HepG2 (cell line): ENCODE results near the gene NUAK1. TPM values are rescaled to one million over a fixed set of nuclear protein-coding genes. Genes with fewer than 3 reads are reported as not detected.

Experiments used
- ATAC-seq: fragments of 200-7000 bp; cut with Tn5 transposase; 3 replicates; pipeline ENCODE4 v1.9.1; 2020; ENCODE audit warnings: mild to moderate bottlenecking, moderate library complexity
- BruUV-seq: library from RNA; stranded (reverse); fragments of 400-500 nt; replicated peaks from 2 replicates; lab custom pipeline; 2021; lab: Mats Ljungman, UMichigan
- CTCF ChIA-PET: fragments of 300-600 bp; formaldehyde crosslinking; extraction: SDS; loops from one replicate; lab custom pipeline; 2021; ENCODE audit warnings: low total read pairs, inconsistent platforms, low intra/inter-chr PET ratio; lab: Yijun Ruan, JAX
- POLR2A ChIA-PET: fragments of 350-600 bp; sonication (Branson Sonifier 250); formaldehyde crosslinking; loops from one replicate; lab custom pipeline; 2020; ENCODE audit warnings: antibody characterized with exemption, inconsistent platforms; lab: Yijun Ruan, JAX
- DNase-seq: peaks from one replicate; pipeline ENCODE4 v3.0.0-alpha.2; 2015; ENCODE audit warnings: low spot score
- FAIRE-seq: peaks from 3 replicates; lab custom pipeline; 2011; peaks lifted over from hg19 to GRCh38; lab: Jason Lieb, UNC
- H2AFZ ChIP-seq: one replicate; pipeline ENCODE4 v1.6.1; 2011; ENCODE audit warnings: low read length, inconsistent platforms
- H3K27ac ChIP-seq: fragments of 300-600 bp; 3 replicates; pipeline ENCODE4 v1.8.0; 2011; ENCODE audit warnings: mixed run types, mild to moderate bottlenecking, mixed read lengths, low read length, inconsistent platforms; ENCODE audit not compliant: insufficient read depth; ENCODE audit errors: extremely low read length
- H3K27me3 ChIP-seq, 2 experiments: fragments of 200-600 bp in 1 of 2; 2 replicates in 1 of 2; 3 replicates in 1 of 2; pipeline versions ENCODE4 v1.6.0 to v1.8.0; 2011; ENCODE audit warnings: low read length in 2 of 2, mild to moderate bottlenecking in 2 of 2, moderate library complexity in 2 of 2, inconsistent platforms in 1 of 2; ENCODE audit not compliant: insufficient read depth in 2 of 2, control insufficient read depth in 1 of 2
- H3K36me3 ChIP-seq, 2 experiments: fragments of 200-600 bp in 1 of 2; replicated peaks in 1 of 2; 2 replicates in 1 of 2; 3 replicates in 1 of 2; pipeline versions ENCODE4 v1.5.1 to v1.8.0; 2011; ENCODE audit warnings: low read length in 2 of 2, inconsistent platforms in 1 of 2; ENCODE audit not compliant: insufficient read depth in 2 of 2, control insufficient read depth in 1 of 2
- H3K4me1 ChIP-seq: 2 replicates; pipeline ENCODE4 v1.5.1; 2012; ENCODE audit warnings: low read length, inconsistent platforms; ENCODE audit not compliant: insufficient read depth
- H3K4me2 ChIP-seq: 2 replicates; pipeline ENCODE4 v1.6.0; 2011; ENCODE audit warnings: low read depth, low read length, inconsistent platforms
- H3K4me3 ChIP-seq, 3 experiments: fragments of 200-600 bp in 1 of 3; sonication (generic), shearing (Covaris generic) in 1 of 3; replicated peaks in 1 of 3; 2 replicates each; pipeline ENCODE4 v1.5.1; 2011 to 2016; ENCODE audit warnings: low read length in 3 of 3, inconsistent platforms in 2 of 3, low read depth in 2 of 3, mild to moderate bottlenecking in 2 of 3, control low read depth in 1 of 3, mixed read lengths in 1 of 3; ENCODE audit not compliant: insufficient read depth in 1 of 3
- H3K79me2 ChIP-seq: one replicate; pipeline ENCODE4 v1.6.1; 2011; ENCODE audit warnings: low read length, inconsistent platforms; ENCODE audit not compliant: insufficient read depth
- H3K9ac ChIP-seq: 2 replicates; pipeline ENCODE4 v1.6.0; 2011; ENCODE audit warnings: mild to moderate bottlenecking, low read depth, low read length, inconsistent platforms; ENCODE audit not compliant: insufficient read depth
- H3K9me3 ChIP-seq: 2 replicates; pipeline ENCODE4 v1.5.1; 2012; ENCODE audit warnings: mild to moderate bottlenecking, low read length
- H4K20me1 ChIP-seq: 2 replicates; pipeline ENCODE4 v1.6.0; 2011; ENCODE audit warnings: inconsistent platforms, mild to moderate bottlenecking, low read length, moderate library complexity; ENCODE audit not compliant: insufficient read depth
- ATF1 ChIP-seq: IDR thresholded peaks from 2 replicates; pipeline ENCODE4 v1.6.1; 2016; ENCODE audit warnings: mild to moderate bottlenecking, control low read depth
- ATF7 ChIP-seq, 2 experiments: fragments of 450-650 bp in 1 of 2; sonication (generic) in 1 of 2; formaldehyde crosslinking in 1 of 2; IDR thresholded peaks; 2 replicates each; pipeline versions ENCODE4 v1.4.0 to v1.6.1; 2016 to 2020; ENCODE audit warnings: antibody characterized with exemption in 1 of 2, mild to moderate bottlenecking in 1 of 2, missing genetic modification reagents in 1 of 2
- GABPB1 ChIP-seq: IDR thresholded peaks from 2 replicates; pipeline ENCODE4 v1.6.1; 2016; ENCODE audit warnings: mild to moderate bottlenecking, missing genetic modification reagents, moderate library complexity, missing compliant biosample characterization
- GTF2F1 ChIP-seq: fragments of 150-350 bp; IDR thresholded peaks from 2 replicates; pipeline ENCODE4 v1.6.1; 2014; ENCODE audit warnings: low read length
- HNF1A ChIP-seq, 2 experiments: sonication (generic) in 1 of 2; formaldehyde crosslinking in 1 of 2; IDR thresholded peaks; 2 replicates each; pipeline versions ENCODE4 v1.4.0 to v1.6.1; 2016 to 2020; ENCODE audit warnings: borderline replicate concordance in 1 of 2, low read depth in 1 of 2, mild to moderate bottlenecking in 1 of 2, missing genetic modification reagents in 1 of 2
- KAT2B ChIP-seq: fragments of 150-350 bp; IDR thresholded peaks from 2 replicates; pipeline ENCODE4 v1.6.1; 2014; ENCODE audit warnings: low read depth, low read length, borderline replicate concordance
- NR2F6 ChIP-seq, 2 experiments: IDR thresholded peaks; 2 replicates each; pipeline ENCODE4 v1.6.1; 2016; ENCODE audit warnings: antibody characterized with exemption in 1 of 2, mild to moderate bottlenecking in 1 of 2
- ONECUT2 ChIP-seq: sonication (generic); formaldehyde crosslinking; IDR thresholded peaks from 2 replicates; pipeline ENCODE4 v1.4.0; 2020; ENCODE audit warnings: missing genetic modification reagents
- ZBED4 ChIP-seq: sonication (generic); formaldehyde crosslinking; IDR thresholded peaks from 2 replicates; pipeline ENCODE4 v1.4.0; 2020; ENCODE audit warnings: missing genetic modification reagents, borderline replicate concordance
- ZBTB7B ChIP-seq: sonication (generic); formaldehyde crosslinking; IDR thresholded peaks from 2 replicates; pipeline ENCODE4 v1.4.0; 2020; ENCODE audit warnings: missing genetic modification reagents
- ZNF329 ChIP-seq: sonication (generic); formaldehyde crosslinking; IDR thresholded peaks from 2 replicates; pipeline ENCODE4 v1.9.0; 2021; ENCODE audit warnings: low read depth, mild to moderate bottlenecking, missing genetic modification reagents
- ZNF83 ChIP-seq: sonication (generic); formaldehyde crosslinking; IDR thresholded peaks from 2 replicates; pipeline ENCODE4 v1.4.0; 2020; ENCODE audit warnings: missing genetic modification reagents, mild to moderate bottlenecking, borderline replicate concordance
- WGBS: methylation state at CpG from one replicate; pipeline ENCODE4 v1.1.6; 2017; ENCODE audit warnings: low lambda C conversion rate; 5-methylcytosine and 5-hydroxymethylcytosine counted together
- in situ Hi-C: cut with HindIII; loops from 2 replicates; pipeline ENCODE4 v1.10.0; 2017; ENCODE audit warnings: low pct_unique_long_range_greater_than_20kb; ENCODE audit not compliant: extremely low pct_ligation_motif_present
- intact Hi-C: fragments of 100-400 bp; cut with micrococcal nuclease; formaldehyde crosslinking; loops from one replicate; pipeline ENCODE4 v1.10.0; 2022; ENCODE audit not compliant: unreplicated experiment
- polyA plus RNA-seq, 8 experiments: library from polyadenylated mRNA; depleted of rRNA in 3 of 8; stranded (reverse) in 7 of 8; unstranded in 1 of 8; fragments of >200 nt; fragmentation: Illumina TruSeq in 4 of 8; extraction: Trizol in 4 of 8; gene quantifications; 2 replicates each; pipeline versions ENCODE4 v1.2.1 to v1.2.3, GENCODE V29; 2011 to 2016; ENCODE audit warnings: low read depth in 4 of 8, missing spikeins in 1 of 8, mixed read lengths in 1 of 8; ENCODE audit not compliant: insufficient read depth in 1 of 8
- total RNA-seq, 5 experiments: library from RNA; depleted of rRNA; stranded (reverse); fragments of >200 nt; fragmentation: Illumina TruSeq; extraction: Trizol; gene quantifications; 2 replicates each; pipeline ENCODE4 v1.2.3, GENCODE V29; 2016; ENCODE audit warnings: low read depth in 1 of 5

NUAK1 gene
- total and polyA plus RNA-seq, 2 of the 13 experiments (the other 11 are each of a cell fraction or from before 2014, with no cell fraction given) = 1.7 to 1.9 TPM

- in situ Hi-C loops = no loop called here
- no TSS peak for BruUV-seq
- POLR2A ChIA-PET = no interaction called here
- TF ChIP-seq ATF1 (CRISPR knock-in tag) = no peak
- no peak for TF ChIP-seq ZBED4
- no peak for TF ChIP-seq ZNF83 (CRISPR knock-in tag)
- no peak for TF ChIP-seq NR2F6 (IDR thresholded peaks at IDR 0.05)
- TF ChIP-seq NR2F6 (CRISPR knock-in tag; IDR thresholded peaks at IDR 0.05) = no peak
- no peak for TF ChIP-seq KAT2B
- TF ChIP-seq ONECUT2 = no peak
- TF ChIP-seq ATF7 (IDR thresholded peaks at IDR 0.05) = no peak
- no peak for TF ChIP-seq ATF7 (CRISPR knock-in tag; IDR thresholded peaks at IDR 0.05)
- no peak for TF ChIP-seq ZBTB7B (CRISPR knock-in tag)
- no peak for TF ChIP-seq HNF1A (IDR thresholded peaks at IDR 0.05; ENCODE audit: low read depth)
- TF ChIP-seq HNF1A (CRISPR knock-in tag; IDR thresholded peaks at IDR 0.05; ENCODE audit: borderline replicate concordance) = no peak
- TF ChIP-seq GTF2F1 = no peak
- no peak for TF ChIP-seq ZNF329 (CRISPR knock-in tag)
- TF ChIP-seq GABPB1 (CRISPR knock-in tag) = no peak
Observed at GRCh38 chr12:106157802-106158201, 19.0 kb upstream of the NUAK1 start.

More at GRCh38 chr12:106157802-106158201, 19.0 kb upstream of the NUAK1 start:
- Histone ChIP-seq H3K27me3 (no peaks in the 10 kb centered on the region), H3K27ac (no peak overlapping the region), H3K4me2 (no peak overlapping the region), H2AFZ (no peak overlapping the region), H4K20me1 (no peaks in the 10 kb centered on the region), H3K4me1 (peaks cover 6% of the 10 kb centered on the region; the same call in 1 of the 2 replicates), H3K79me2 (no peaks in the 10 kb centered on the region), H3K9me3 (no peaks in the 10 kb centered on the region), H3K4me3 (no peak overlapping the region), H3K9ac (no peak overlapping the region), H3K36me3 (no peaks in the 10 kb centered on the region)
- FAIRE-seq (no peak), ATAC-seq (no peak), DNase-seq (no peak)
- intact Hi-C loops = no loop called here
- CTCF ChIA-PET = no interaction called here
- 78% methylated on average over 2 of the region's 2 CpGs for WGBS
